ENCODE results near the gene MBTD1.

MBTD1 gene

GRCh38 chr17:51161541-51161940 is 98.3 kb downstream of the MBTD1 start:
- Histone ChIP-seq H3K36me3 (ENCODE audit: insufficient read depth, low read length) (peaks cover 31% of the 10 kb centered on the region), H3K27ac (ENCODE audit: low read depth, low read length) (no peak overlapping the region), H3K27me3 (ENCODE audit: control insufficient read depth in 1 of 2, insufficient read depth in 2 of 2, low read length in 2 of 2) (no peaks in the 10 kb centered on the region), H3K9ac (ENCODE audit: low read length) (no peak overlapping the region), H3K9me3 (ENCODE audit: low read length) (no peaks in the 10 kb centered on the region), H3K4me3 (ENCODE audit: low read depth in 1 of 2, low read length in 2 of 2) (no peak overlapping the region), H3K4me1 (ENCODE audit: insufficient read depth, low read length) (peaks cover 10% of the 10 kb centered on the region)

DNA sequence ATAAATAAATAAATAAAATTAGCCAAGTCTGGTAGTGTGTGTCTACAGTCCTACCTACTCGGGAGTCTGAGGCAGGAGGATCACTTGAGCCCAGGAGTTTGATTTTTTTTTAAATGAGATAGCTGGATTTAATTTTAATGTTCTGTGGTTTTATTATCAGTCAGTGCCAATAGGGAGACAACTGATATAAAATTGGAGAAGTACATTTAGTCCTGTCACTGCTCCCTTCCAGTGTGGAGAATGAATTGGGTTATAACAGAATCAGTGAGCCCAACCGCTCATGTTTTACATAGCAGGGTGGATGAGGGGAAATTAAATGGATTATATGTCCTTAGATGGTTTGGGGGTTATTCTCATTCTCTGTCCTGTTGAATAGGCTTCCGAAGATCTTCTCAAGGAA is 100.2 kb downstream of the MBTD1 start:
- Histone ChIP-seq H3K9ac (ENCODE audit: low read length) (no peak overlapping the region), H3K27me3 (ENCODE audit: control insufficient read depth in 1 of 2, insufficient read depth in 2 of 2, low read length in 2 of 2) (no peaks in the 10 kb centered on the region), H3K27ac (ENCODE audit: low read depth, low read length) (no peak overlapping the region), H3K4me1 (ENCODE audit: insufficient read depth, low read length) (peaks cover 1% of the 10 kb centered on the region), H3K4me3 (ENCODE audit: low read depth in 1 of 2, low read length in 2 of 2) (no peak overlapping the region), H3K9me3 (ENCODE audit: low read length) (no peaks in the 10 kb centered on the region), H3K36me3 (ENCODE audit: insufficient read depth, low read length) (peaks cover 31% of the 10 kb centered on the region)

DNA sequence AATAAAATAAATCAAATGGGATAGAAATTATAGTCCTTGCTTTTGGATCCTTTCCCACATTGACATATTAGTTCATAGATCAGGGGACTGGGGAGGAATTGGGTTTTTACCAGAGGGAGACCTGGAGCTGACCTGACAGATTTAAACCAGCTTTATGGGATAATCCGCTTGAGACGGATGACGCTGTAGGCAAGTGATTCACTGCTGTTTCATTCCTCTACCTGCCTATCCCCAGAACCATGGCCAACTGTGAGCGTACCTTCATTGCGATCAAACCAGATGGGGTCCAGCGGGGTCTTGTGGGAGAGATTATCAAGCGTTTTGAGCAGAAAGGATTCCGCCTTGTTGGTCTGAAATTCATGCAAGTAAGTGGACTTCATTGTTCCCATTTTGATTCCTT is 104.4 kb downstream of the MBTD1 start:
- H3K27ac ChIP-seq (ENCODE audit: low read depth, low read length): no peak overlapping the region
- H3K9ac ChIP-seq (ENCODE audit: low read length): no peak overlapping the region
- H3K36me3 ChIP-seq (ENCODE audit: insufficient read depth, low read length): peaks cover 13% of the 10 kb centered on the region
- H3K27me3 ChIP-seq (ENCODE audit: control insufficient read depth in 1 of 2, insufficient read depth in 2 of 2, low read length in 2 of 2): no peaks in the 10 kb centered on the region
- no peak overlapping the region for H3K4me3 ChIP-seq (ENCODE audit: low read depth in 1 of 2, low read length in 2 of 2)
- H3K9me3 ChIP-seq (ENCODE audit: low read length): no peaks in the 10 kb centered on the region
- peaks cover 16% of the 10 kb centered on the region for H3K4me1 ChIP-seq (ENCODE audit: insufficient read depth, low read length)

- Histone ChIP-seq H3K36me3 (ENCODE audit: insufficient read depth, low read length) (peaks cover 6% of the 10 kb centered on the region), H3K9ac (ENCODE audit: low read length) (peak overlapping the region; percentile 25), H3K27me3 (ENCODE audit: control insufficient read depth in 1 of 2, insufficient read depth in 2 of 2, low read length in 2 of 2) (no peaks in the 10 kb centered on the region), H3K9me3 (ENCODE audit: low read length) (no peaks in the 10 kb centered on the region), H3K4me1 (ENCODE audit: insufficient read depth, low read length) (peaks cover 16% of the 10 kb centered on the region), H3K27ac (ENCODE audit: low read depth, low read length) (peak overlapping the region; percentile 1), H3K4me3 (ENCODE audit: low read depth in 1 of 2, low read length in 2 of 2) (peak overlapping the region; percentile 72 to 79)
Measured at GRCh38 chr17:51154176-51154575, 105.7 kb downstream of the MBTD1 start.

DNA sequence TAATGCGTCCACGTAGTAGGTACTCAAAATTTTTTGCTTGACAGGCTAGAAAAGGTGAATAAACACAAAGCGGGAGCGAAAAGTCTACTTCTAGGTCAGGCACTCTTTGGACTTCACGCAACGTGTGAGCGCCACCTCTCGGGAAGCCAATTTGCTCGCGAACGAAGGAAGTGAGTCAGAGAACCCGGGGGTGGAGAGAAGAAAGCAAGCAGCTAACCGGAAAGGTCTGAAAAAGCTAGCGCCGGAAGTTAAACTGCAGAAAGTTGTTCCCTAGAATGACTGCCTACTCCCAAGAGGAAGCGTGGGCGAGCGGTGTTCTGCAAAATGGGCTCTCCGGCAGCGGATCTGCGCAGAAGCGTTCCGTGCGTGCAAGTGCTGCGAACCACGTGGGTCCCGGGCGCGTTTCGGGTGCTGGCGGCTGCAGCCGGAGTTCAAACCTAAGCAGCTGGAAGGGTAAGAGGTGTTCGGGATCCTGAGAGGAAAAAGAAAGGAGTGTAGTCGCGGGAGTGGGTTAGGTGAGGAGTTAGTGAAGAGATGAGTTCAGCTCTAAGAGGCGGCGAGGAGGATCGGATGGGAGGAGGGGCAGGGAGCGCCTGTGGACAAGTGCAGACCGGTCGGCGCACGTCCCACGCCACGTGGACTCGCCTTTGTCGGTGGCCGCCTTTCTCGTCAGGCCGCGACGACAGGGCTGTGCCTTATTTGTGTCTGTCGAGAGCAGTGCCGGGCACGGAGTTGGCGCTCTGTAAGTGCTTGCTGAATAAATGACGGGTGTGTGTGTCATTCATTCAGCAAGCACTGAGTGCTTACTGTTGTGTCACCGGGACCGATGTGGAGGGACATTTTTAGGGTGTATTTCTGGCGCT is 106.4 kb downstream of the MBTD1 start, which contains the start of gene NME1:
NME1 (plus strand) TSS at position 350 of the 863 bp plus-strand sequence. CDS start 2,096 bp downstream, outside the sequence.
- Histone ChIP-seq H3K27ac (ENCODE audit: low read depth, low read length) (peak within 1 kb of the TSS; percentile 59), H3K4me1 (ENCODE audit: insufficient read depth, low read length) (peaks cover 16% of the 10 kb centered on the region), H3K9me3 (ENCODE audit: low read length) (no peaks in the 10 kb centered on the region), H3K36me3 (ENCODE audit: insufficient read depth, low read length) (peaks cover 6% of the 10 kb centered on the region), H3K4me3 (ENCODE audit: low read depth in 1 of 2, low read length in 2 of 2) (peak within 1 kb of the TSS; percentile 72 to 79), H3K27me3 (ENCODE audit: control insufficient read depth in 1 of 2, insufficient read depth in 2 of 2, low read length in 2 of 2) (no peaks in the 10 kb centered on the region), H3K9ac (ENCODE audit: low read length) (peak within 1 kb of the TSS; percentile 87)

- peaks cover 6% of the 10 kb centered on the region for H3K36me3 ChIP-seq (ENCODE audit: insufficient read depth, low read length)
- H3K27me3 ChIP-seq (ENCODE audit: control insufficient read depth in 1 of 2, insufficient read depth in 2 of 2, low read length in 2 of 2): no peaks in the 10 kb centered on the region
- peak overlapping the region; percentile 59 for H3K27ac ChIP-seq (ENCODE audit: low read depth, low read length)
- H3K4me1 ChIP-seq (ENCODE audit: insufficient read depth, low read length): peaks cover 16% of the 10 kb centered on the region
- H3K4me3 ChIP-seq (ENCODE audit: low read depth in 1 of 2, low read length in 2 of 2): peak overlapping the region in 1 of 2 donors; percentile 79
- H3K9me3 ChIP-seq (ENCODE audit: low read length): no peaks in the 10 kb centered on the region
- peak overlapping the region; percentile 87 for H3K9ac ChIP-seq (ENCODE audit: low read length)
Measured at GRCh38 chr17:51152766-51153209, 107.1 kb downstream of the MBTD1 start.

GRCh38 chr17:51150932-51151331 is 108.9 kb downstream of the MBTD1 start:
- H3K9me3 ChIP-seq (ENCODE audit: low read length): no peaks in the 10 kb centered on the region
- H3K27me3 ChIP-seq (ENCODE audit: control insufficient read depth in 1 of 2, insufficient read depth in 2 of 2, low read length in 2 of 2): no peaks in the 10 kb centered on the region
- peaks cover 16% of the 10 kb centered on the region for H3K4me1 ChIP-seq (ENCODE audit: insufficient read depth, low read length)
- no peak overlapping the region for H3K27ac ChIP-seq (ENCODE audit: low read depth, low read length)
- no peak overlapping the region for H3K9ac ChIP-seq (ENCODE audit: low read length)
- H3K4me3 ChIP-seq (ENCODE audit: low read depth in 1 of 2, low read length in 2 of 2): no peak overlapping the region
- H3K36me3 ChIP-seq (ENCODE audit: insufficient read depth, low read length): no peaks in the 10 kb centered on the region

DNA sequence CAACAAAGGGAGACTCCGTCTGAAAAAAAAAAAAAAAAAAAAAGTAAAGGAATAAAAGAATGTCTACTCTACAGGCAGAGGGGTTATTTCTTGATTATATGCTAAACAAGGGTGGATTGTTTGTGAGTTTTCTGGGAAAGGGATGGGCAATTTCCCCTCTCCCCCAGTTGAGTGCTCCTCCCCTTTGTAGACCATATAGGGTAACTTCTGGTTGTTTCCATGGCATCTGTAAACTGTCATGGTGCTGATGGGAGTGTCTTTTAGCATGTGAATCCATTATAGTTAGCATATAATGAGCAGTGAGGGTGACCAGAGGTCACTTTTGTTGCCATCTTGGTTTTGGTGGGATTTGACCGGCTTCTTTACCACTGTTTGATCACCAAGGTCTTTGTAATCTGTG is 110.7 kb downstream of the MBTD1 start:
- no peaks in the 10 kb centered on the region for H3K27me3 ChIP-seq (ENCODE audit: control insufficient read depth in 1 of 2, insufficient read depth in 2 of 2, low read length in 2 of 2)
- no peaks in the 10 kb centered on the region for H3K9me3 ChIP-seq (ENCODE audit: low read length)
- no peaks in the 10 kb centered on the region for H3K36me3 ChIP-seq (ENCODE audit: insufficient read depth, low read length)
- H3K9ac ChIP-seq (ENCODE audit: low read length): no peak overlapping the region
- H3K4me3 ChIP-seq (ENCODE audit: low read depth in 1 of 2, low read length in 2 of 2): no peak overlapping the region
- H3K27ac ChIP-seq (ENCODE audit: low read depth, low read length): no peak overlapping the region
- H3K4me1 ChIP-seq (ENCODE audit: insufficient read depth, low read length): peaks cover 10% of the 10 kb centered on the region

DNA sequence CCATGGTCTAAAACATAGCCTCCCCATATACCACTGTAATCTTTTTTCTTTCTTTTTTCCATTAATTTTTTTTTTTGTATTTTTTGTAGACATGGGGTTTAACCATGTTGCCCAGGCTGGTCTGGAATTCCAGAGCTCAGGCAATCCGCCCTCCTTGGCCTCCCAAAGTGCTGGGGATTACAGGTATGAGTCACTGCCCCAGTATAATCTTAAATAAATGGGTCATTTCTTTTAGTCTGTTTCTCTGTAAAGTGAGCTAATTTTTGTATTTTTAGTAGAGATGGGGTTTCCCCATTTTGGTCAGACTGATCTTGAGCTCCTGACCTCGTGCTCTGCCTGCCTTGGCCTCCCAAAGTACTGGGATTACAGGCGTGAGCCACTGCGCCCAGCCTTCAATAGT is 112.2 kb downstream of the MBTD1 start:
- H3K36me3 ChIP-seq (ENCODE audit: insufficient read depth, low read length): no peaks in the 10 kb centered on the region
- H3K9ac ChIP-seq (ENCODE audit: low read length): no peak overlapping the region
- no peak overlapping the region for H3K27ac ChIP-seq (ENCODE audit: low read depth, low read length)
- H3K4me3 ChIP-seq (ENCODE audit: low read depth in 1 of 2, low read length in 2 of 2): no peak overlapping the region
- H3K4me1 ChIP-seq (ENCODE audit: insufficient read depth, low read length): peaks cover 3% of the 10 kb centered on the region
- H3K27me3 ChIP-seq (ENCODE audit: control insufficient read depth in 1 of 2, insufficient read depth in 2 of 2, low read length in 2 of 2): no peaks in the 10 kb centered on the region
- no peaks in the 10 kb centered on the region for H3K9me3 ChIP-seq (ENCODE audit: low read length)

DNA sequence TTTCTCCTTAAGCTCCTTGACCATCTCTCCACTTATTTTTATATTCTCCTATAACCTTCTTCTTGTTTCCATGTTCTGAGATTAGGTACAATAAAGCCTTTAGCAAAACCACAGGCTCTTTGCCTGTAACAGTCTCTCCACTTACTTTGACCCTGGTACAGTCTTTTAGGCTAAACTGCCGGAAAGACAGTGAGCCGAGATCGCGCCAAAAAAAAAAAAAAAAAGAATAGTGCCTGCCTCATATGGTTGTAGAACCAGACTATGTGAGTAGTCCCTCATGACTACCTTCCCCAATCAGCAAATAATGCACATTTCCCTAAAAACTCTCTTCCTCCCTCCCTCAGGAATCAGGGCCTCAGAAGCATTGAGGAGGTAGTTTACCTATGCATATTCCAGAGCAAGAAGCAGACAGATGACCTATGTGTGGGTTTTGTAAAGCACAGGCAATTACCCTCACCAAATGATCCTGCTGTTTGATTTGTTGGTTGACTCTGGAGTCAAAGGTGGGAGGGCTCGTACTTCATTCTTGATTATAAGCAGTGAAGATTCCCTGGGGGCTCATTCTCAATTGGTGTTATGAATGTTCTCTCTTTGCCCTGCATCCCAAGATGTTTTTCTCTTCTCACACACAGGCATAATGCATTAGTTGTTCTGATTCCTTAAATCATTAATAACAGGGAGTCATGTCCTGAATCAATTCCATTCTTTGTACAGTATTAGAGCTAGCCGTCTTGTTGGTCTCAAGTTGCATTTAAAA is 115.4 kb downstream of the MBTD1 start:
- H3K9ac ChIP-seq (ENCODE audit: low read length): no peak overlapping the region
- H3K4me3 ChIP-seq (ENCODE audit: low read depth in 1 of 2, low read length in 2 of 2): no peak overlapping the region
- no peak overlapping the region for H3K27ac ChIP-seq (ENCODE audit: low read depth, low read length)
- H3K4me1 ChIP-seq (ENCODE audit: insufficient read depth, low read length): no peaks in the 10 kb centered on the region
- no peaks in the 10 kb centered on the region for H3K27me3 ChIP-seq (ENCODE audit: control insufficient read depth in 1 of 2, insufficient read depth in 2 of 2, low read length in 2 of 2)
- no peaks in the 10 kb centered on the region for H3K9me3 ChIP-seq (ENCODE audit: low read length)
- no peaks in the 10 kb centered on the region for H3K36me3 ChIP-seq (ENCODE audit: insufficient read depth, low read length)

DNA sequence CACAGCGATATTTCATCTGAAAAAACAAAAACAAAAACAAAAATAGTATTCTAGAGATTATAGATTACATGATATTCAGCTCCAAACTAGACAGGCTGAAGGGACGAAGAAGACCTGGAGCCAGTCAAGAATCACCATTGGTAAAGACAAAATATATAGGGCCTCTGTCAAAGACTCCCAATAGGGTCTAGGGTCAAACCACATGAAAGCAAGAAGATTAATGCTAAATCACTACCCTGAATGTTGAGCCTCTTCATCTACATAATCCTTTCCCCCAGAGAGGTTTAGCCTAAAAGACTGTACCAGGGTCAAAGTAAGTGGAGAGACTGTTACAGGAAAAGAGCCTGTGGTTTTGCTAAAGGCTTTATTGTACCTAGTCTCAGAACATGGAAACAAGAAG is 117.3 kb downstream of the MBTD1 start:
- Histone ChIP-seq H3K9me3 (ENCODE audit: low read length) (no peaks in the 10 kb centered on the region), H3K36me3 (ENCODE audit: insufficient read depth, low read length) (no peaks in the 10 kb centered on the region), H3K4me3 (ENCODE audit: low read depth in 1 of 2, low read length in 2 of 2) (no peak overlapping the region), H3K27me3 (ENCODE audit: control insufficient read depth in 1 of 2, insufficient read depth in 2 of 2, low read length in 2 of 2) (no peaks in the 10 kb centered on the region), H3K4me1 (ENCODE audit: insufficient read depth, low read length) (no peaks in the 10 kb centered on the region), H3K9ac (ENCODE audit: low read length) (no peak overlapping the region), H3K27ac (ENCODE audit: low read depth, low read length) (no peak overlapping the region)
